ENCODE measurements around the gene BRSK2.

BRSK2 gene

DNA sequence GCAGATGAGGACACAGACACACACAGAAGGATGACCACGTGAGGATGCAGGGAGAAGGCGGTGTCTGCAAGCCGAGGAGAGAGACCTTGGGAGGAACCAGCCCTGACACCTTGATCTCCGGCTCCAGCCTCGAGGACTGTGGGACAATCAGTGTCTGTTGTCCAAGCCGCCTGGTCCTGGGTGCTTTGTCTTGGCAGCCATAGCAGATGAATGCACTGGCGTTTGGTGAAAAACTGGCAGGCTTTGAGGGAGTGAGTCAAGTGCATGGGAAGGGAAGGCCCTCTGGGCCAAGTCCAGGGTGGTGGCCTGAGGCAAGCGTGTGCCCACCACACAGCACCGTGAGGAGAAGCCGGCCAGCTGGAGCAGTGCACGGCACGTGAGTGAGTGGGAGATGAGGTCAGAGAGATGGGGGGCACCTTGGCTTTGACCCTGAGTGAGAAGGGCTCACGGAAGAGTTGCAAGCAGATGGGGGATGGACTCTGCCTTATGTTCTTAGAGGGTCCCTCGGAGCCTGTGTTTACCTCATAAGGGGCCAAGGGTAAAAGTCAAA, 12.4 kb upstream of the BRSK2 start:
- no peak for DNase-seq

DNA sequence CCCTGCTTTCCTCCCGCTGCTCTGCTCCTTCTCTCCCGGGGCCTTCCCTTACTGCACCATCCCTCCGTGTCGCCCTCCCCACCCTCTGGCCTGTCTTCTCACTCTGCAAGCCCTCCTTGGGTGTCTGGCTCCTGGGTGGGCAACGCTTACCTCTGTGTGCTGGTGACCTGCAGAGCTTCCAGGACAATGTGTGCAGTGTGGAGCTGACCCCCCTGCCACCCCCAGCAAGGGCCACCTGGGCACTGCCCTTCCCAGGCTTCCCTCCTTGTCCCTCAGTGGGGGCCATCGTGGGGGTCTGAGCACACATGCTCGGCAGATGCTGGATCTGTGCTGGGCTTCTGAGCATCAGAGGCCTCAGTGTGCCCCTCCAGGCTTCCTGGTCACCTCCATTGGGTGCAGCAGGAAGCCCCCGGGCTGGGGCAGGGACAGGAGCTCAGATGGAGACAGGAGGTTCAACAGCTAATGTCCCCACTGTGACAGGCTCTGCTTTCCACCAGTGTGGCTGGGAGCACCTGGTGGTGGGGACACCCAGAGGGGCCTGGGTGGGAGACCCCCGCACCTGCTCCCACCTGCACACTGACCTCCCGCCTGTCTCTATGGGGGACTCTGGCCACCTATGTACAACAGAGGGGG, 7.8 kb upstream of the BRSK2 start:
- DNase-seq: no peak

DNA sequence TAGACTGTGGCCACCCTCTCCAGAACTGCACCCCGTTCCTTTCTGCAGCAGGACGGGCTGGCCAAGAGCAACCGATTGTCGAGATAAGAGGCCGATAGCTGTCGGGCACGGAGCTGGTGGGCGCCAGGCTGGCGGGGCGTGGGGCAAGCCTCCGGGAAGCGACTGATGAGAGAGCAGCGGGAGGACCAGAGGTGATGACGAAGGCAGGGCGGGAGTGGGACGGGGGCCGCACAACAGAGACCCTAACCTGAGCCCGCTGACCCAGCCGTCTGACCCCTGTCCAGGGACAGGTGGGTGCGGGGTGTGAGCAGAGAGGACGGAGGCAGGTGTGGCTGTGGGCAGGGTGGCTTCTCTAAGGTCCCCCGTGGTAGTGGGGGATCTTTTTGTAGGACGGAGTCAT, 7.3 kb upstream of the BRSK2 start:
- no peak for DNase-seq

DNA sequence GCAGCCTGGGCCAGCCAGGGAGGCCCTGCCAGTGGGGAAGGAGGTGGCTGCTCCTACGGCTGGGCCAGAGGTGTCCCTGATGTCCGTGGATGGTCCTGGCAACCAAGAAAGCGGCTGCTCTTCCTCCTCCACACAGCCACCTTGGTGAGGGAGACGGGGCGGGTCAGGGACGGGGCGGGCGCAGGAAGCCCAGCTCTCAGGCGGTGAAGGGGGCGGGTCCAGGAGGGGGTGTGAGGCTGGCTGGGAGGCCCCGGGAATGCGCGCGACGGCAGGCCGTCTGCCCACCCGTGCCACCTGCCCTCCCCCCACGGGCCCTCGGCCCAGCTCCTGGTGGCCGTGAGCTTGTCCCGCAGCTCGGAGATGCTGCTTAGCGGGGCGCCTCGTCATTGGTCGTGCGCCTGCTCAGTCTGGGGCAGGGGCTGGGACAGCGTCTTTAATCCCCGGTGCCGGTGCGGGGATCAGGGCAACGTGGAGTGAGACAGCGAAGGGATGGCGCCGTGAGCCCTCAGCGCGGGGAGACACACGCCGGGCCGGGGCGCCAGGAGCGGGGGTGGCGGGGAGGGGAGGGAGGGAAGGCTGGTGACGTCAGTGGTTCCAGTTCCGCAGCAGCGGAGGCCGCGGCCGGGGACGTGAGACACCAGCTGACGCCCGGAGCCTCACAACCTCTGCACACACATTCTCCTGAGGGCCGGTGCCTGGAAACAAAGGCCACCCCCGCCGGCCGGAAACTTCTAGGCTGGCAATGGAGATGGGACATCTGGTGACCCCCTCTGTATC, 6.7 kb upstream of the BRSK2 start:
- DNase-seq: peak; percentile 71

DNA sequence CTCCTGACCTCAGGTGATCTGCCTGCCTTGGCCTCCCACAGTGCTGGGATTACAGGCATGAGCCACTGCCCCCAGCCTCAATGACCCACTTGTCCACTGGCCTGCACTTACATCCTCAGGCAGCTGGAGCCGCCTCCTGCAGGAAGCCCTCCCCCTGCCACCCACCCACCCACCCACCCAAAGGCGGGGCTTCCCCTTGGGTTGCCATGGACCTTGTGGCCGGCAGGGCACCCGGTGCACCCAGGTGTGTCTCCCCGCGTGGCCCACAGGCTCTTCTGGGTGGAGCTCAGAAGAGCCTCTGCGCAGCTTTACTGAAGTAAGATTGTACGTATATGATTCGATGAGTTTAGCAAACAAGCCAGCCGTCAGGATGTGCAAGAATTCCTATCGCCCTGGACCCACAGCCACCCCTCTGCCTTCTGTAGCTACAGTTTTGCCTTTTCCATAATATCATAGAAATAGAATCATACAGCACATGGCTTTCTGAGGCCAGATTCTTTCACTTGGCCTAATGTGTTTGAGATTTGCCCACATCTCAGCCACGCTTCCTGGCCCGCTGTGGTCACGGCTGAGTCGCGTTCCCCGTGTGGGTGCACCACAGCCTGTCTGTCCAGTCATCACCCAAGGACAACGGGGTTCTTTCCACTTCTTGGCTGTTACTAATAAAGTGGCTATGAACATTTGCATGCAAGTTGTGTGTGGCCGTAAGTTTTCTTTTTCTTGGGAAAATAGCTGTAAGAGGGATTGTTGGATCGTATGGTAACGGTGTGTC, 5.3 kb upstream of the BRSK2 start:
- no peak for DNase-seq

DNA sequence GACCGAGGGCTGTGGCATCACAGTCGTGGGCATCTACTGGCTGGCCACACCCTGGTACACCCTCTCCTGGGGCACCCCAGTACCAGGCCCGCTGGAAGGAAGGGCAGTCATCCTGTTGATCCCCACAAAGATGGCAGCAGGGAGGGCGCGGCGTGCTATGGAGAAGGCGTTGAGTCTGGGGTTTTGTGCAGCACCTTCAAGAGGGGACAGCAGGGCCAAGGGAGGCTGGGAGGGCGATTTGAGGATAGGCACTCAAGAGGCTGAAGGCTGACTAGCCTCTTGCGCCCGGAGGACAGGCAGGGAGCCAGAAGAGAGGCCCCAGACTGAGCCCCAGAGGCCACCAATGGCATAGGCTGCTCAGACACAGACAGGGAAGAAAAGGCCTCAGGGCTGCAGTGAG, 2.2 kb upstream of the BRSK2 start:
- DNase-seq: no peak

DNA sequence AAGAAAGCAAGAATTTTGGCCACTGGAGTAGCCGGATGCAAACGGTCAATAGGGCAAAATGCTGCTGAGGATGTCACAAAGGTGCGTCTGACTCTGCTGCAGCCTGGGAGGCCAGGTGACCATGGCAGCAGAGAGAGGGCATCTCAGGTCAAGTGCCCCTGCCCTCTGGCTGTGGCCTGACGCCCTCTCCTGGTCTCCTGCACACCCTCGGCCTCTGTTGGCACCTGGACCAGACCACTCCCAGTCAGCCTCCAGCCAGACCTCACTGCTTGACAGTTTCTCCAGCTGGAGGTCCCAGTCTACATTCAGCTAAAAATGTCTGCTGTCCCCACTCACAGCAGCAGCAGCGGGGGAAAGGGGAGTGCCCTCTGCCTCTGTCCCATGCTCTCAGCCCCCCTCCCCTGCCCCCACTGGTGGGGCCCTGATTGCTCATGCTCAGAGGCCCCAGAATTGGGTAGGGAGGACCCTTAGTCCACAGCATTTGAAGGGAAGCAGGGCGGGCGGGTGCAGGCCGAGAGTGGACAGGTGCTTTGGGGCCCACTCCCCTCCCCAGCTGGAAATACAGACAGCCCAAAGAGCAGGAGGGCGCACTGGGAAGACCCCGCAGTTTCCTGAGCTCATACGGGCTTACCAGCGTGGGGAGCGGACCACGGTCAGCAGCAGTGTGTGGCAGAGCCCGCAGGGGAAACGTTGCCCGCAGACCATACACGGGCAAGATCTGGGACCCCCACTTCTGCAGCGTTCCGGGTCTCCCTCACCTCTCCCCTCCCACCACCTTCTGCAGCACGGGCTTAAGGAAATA, 1.6 kb upstream of the BRSK2 start:
- no peak for DNase-seq

DNA sequence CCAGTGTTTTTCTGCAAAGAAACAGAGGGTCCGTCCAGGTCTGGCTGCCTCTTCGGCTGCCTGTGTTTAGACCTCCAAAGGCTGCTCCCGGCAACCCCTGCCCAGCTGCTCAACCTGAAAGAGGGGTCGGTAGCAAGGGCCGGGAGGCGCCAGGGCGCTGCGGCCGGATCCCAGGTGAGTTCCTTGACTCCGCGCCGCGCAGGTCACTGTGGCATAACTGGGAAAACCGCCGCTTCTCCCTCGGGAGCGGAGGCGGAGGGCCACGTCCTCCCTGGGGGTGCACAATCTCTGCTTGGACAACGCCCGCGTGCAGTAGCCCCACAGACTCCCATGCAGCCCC, 1.0 kb upstream of the BRSK2 start:
- no peak for DNase-seq

DNA sequence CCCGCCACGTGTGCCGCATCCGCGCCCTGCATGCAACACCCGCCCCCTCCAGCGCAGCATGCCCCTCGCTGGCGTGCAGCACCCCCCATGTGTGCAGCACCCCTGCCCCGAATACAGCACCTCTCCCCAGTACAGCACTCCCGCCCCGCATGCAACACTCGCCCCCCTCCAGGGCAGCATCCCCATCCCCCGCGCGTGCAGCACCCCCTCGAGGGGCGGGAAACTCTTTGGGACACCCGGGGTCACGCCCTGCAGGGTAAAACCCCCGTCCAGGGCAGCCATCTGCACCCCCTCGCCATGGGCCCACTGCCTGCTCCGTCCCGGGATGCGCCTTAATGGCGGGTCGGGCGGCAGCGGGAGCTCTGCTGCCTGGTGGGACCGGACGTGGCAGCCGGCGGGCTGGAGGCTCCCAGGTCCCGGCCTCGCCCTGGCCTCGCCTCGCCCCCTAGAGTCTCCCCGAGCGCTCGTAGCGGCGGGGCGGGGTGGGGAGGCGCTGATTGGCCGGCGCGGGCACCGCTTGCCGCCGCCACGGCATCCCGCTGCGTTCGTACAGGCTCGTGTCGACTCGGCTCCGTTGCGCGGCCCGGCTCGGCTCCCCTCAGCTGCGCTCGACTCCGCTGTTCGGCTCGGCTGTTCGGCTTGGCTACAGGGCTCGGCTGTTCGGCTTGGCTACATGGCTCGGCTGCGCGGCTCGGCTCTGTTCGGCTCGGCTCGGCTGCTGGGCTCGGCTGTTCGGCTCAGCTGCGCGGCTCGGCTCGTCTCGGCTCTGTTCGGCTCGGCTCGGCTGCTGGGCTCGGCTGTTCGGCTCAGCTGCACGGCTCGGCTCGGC, 417 bp upstream of the BRSK2 start:
- DNase-seq: peak; percentile 98

DNA sequence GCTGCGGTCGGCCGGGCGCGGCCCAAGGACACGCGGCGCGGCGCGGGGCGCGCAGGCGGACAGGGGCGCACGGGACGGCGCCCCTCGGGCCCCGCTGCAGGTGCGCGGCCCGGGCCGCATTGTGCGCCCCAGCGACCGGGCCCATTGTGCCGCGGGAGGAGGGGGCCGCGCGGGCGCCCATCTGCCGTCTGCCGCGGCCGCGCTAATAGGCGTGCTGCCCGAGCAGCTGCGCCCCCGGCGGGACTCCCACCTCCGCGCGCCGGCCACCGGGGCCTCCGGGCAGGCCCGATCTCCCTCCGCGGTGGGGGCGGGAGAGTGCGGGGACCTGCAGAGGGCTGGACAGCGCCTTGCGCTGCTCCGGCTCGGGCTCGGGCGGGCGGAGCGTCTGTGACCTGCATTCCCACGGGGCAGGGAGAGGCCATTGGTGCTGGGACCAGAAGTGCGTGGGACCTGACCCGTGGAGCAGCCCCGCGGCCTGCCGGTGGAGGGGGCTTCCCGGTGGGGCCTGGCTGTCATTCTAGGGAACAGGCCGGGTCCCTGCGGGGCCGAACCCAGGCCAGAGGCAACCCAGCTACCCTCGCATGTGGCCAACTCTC, 933 bp downstream of the BRSK2 start:
- DNase-seq: no peak

DNA sequence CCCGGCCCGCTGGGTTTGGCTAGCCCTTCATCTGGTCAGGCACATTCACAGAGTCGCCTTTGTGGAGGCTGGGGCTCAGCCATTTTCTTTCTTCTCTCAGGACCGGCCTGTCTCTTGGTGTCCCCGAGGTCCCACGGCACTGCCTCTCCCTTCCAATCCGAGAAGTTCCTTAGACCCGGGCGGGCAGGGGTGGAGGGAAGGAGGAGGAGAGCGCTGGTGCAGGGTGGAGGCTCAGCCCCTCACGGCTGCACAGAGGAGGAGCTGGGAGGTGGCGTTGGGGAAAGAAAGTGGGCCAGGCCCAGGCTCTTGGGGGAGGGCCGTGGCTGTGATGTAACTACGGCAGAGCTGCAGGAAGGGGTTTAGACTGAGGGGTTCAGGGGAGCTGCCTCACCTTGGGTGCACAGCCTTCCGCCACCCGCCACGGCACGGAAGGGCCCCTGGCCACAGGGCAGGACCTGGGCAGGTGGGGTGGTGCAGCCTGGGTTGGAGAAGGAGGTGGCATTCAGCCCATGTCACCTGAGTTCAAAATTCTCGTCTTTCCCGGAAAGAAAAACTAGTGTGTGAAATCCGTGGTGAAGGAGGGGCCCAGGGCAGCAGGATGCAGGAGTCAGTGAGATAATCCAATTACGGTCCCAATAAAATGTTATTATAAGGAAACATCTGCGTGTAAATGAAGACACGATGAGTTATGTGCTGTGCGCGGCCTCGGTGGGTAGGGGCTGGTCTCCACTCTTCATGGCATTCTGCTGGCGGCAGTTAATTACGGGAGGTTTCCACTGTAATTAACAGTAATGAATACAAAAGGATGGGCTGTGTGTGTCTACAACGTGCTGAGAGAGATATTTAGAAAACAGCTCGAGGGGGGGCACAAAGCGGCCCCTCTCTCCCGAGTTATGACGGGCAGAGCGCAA, 1.7 kb downstream of the BRSK2 start:
- no peak for DNase-seq

DNA sequence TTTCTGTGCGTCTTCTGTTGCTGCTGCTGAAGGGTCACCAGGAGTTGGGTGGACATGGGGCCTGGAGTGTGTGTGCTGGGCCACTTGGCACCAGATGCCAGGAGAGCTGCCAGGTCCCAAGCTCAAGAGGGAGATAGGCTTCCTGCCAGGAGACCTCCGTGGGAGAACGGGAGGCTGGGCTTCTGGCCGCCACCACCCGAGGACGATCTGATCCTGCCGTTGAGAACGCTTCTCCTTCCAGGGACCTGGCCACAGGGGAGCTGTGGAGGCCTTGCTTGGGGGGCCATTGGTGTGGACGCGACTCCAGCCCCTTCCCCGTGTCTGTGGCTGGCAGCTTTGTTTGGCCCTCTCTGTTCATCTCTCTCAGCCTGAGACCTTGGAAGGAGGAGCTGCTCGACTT, 2.4 kb downstream of the BRSK2 start:
- DNase-seq: no peak

DNA sequence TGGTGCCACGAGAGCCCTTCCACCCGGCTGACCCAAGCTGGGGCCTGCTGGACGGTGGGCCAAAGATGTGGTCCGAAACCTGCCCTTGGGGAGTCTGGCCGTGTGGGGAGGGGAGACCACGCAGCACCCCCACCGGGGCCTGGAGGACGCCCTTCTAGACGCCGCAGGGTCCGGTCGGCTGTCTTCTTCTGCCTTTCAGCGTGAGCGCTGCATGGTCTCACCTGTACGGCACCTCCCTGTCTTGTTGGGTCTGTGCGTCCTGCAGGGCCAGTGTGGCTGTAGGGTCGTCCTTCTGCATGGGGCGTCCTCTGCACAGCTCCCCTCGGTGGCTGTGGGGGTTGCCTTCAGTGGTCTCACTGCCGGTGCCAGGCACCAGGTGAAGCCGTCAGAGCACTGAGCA, 2.8 kb downstream of the BRSK2 start:
- DNase-seq: no peak

DNA sequence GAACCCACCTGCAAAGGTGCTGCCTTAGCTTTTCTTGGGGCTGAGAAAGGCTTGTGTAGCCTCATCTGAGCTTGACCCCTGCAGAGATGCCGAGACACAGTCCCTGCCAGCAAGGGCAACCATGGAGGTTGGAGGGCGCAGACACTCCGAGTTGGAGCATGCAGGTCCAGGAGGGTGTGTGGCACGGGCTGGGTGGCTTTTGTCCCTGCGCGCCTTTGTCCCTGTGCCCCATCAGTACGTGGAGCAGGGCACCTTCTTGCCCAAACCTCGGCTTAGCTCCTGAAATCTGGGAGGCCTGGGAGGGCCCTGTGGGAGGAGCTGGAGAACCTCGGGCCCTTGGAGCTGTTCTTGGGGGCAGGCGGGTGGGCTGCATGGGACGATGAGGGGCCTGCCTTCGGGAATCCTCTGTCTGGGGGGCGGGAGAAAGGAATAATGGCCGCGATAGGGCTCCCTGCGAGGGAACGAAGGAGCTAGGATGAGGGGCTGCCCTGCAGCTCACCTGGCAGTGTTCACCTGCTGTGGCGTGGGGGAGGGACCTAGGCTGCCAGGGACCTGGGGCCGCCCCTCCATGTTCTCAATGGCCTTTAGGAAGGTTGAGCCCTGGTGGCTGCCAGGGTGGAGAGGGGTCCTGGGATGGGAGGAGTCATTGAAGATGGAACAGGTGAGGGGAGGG, 3.4 kb downstream of the BRSK2 start:
- no peak for DNase-seq

DNA sequence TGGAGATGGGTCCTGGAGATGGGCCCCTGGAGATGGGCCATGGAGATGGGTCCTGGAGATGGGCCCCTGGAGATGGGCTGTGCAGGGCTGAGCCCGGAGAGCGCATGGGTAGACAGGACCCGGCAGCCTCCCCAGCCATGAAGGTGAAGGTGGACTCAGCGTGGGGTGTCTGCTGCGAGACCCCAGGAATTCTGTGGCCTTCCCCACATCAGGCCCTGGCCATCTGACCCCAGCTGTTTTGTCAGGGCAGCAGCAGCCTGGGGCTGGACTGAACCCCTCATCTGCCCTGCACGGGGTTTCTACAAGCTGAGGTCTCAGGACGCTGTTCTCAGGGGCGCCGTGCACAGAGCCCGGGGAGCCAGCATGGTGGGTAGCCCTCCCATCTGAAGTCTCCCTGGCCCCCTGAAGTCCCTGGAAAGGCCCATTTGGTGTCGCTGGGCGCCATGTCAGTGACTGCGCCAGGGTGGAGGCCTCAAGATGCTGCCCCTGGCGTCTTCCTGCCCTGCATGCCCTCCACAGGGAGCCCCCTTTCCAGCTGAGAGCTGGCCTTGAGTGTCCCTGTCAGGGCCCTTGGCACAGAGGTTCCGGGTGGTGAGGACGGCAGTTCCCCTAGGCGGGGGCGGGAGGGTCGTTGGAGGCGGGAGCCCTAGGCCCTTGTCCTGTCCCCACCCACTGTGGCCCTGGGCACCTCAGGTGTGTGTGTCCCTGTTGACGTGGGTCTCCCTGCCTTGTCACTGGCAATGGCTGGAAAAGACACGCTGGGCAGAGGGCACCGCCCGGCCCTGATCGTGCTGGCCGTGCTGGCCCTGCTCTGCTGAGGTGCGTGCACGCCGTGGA, 5.4 kb downstream of the BRSK2 start:
- no peak for DNase-seq

DNA sequence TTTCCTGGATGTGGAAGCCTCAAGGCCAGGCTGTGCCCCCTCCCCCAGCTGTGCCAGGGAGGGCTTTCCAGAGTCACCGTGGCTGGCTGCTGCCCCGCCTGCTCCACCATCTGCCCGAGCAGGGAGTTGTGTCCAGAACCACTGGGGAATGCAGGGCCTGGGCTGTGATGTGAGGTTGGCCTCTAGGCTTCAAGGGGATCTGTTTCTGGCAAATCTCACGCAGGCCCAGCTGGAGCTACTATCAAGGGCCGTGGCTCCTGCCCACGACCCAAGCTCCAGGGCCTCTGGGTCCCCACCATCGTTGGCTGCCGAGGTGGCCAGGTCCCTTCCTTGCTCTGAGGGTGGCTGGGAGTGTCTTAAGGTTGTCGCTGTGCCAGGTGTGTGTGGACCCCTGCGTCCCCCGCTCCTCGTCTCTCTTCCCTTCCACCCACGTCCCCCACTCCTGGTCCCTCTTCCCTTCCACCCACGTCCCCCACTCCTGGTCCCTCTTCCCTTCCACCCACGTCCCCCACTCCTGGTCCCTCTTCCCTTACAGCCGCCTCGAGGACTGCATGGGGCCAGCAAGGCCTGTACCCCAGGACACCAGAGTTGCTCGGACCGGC, 6.1 kb downstream of the BRSK2 start:
- no peak for DNase-seq

DNA sequence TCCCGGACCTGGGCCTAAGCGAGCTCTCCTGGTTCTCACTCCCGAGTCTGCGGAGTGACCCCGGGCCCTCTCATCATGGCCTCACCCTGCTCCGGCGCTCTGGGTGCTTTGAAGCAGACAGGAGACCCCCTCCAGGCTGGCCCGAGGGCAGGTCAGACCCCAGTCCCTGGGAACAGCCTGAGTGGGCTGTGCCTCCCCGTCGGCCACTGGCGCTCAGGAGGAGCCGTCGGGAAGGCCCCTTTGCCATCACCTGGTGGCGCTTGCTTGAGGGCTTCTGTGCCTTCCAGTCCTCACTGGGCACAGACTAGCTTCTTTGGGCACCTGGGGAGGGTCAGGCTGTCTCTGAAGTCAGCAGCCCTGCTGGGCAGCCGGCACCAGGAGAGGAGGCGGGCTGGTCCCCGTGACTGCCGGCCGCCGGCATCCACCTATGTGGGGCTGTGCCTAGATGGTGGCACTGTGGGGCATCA, 6.7 kb downstream of the BRSK2 start:
- DNase-seq: no peak

DNA sequence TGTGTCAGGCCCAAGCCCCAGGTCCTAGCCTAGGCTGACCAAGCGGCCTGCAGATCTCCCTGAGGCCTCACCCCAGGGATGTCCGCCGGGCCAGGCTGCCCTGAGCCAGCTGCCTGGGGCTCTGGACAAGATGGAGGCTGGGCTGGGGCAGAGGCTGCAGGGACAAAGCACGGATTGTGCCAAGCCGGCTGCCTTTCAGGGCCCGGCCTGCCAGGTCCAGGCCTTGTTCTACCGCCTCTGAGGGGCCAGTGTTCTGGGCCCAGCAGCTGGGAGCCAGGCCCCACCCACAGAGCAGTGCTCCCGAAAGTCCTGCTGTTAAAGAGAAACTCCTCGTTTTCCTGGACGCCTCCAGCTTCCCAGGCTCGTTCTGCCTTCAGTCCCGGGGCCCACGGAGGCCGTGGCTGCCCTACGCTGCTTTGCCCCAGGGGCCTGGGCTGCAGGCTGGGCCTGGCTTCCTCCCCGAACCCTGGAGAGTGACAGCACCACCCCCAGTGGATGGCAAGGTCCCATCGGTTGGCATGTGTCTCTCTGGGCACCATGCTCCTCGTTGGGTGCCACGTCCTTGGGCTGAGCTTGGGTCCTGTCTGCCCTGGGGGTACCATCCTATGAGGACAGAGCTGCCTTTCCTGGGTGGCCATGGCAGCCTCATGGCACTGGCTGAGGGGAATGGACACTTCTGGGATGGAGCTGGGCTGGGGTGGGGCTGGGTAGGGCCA, 7.6 kb downstream of the BRSK2 start:
- no peak for DNase-seq

All from activated gamma-delta T cell (primary cell).